ENCODE measurements around the gene PLCB1. TPM values are rescaled to one million over a fixed set of nuclear protein-coding genes. Genes with fewer than 3 reads are reported as not detected.
A peak's percentile ranks its signal among the peaks of the same experiment; 100 is the strongest.

The PLCB1 gene
- total RNA-seq, 1 donor, result 46.5 TPM

DNA sequence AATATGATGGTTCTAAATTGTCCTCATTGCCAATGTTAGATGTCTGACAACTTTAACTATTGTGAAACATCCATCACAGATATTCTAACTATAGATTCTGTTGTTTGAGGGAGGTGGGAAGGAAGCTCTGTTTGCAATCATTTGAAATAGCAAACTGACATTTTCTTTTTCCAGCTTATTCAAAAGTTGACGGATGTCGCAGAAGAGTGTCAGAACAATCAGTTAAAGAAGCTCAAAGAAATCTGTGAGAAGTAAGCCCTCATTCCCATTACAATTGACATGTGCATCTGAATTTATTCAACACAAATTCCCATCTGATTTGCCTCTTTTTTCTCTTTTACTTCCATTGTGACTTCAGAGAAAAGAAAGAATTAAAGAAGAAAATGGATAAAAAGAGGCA lies 656.2 kb downstream of the PLCB1 start:
- TF ChIP-seq, protein P1, sequence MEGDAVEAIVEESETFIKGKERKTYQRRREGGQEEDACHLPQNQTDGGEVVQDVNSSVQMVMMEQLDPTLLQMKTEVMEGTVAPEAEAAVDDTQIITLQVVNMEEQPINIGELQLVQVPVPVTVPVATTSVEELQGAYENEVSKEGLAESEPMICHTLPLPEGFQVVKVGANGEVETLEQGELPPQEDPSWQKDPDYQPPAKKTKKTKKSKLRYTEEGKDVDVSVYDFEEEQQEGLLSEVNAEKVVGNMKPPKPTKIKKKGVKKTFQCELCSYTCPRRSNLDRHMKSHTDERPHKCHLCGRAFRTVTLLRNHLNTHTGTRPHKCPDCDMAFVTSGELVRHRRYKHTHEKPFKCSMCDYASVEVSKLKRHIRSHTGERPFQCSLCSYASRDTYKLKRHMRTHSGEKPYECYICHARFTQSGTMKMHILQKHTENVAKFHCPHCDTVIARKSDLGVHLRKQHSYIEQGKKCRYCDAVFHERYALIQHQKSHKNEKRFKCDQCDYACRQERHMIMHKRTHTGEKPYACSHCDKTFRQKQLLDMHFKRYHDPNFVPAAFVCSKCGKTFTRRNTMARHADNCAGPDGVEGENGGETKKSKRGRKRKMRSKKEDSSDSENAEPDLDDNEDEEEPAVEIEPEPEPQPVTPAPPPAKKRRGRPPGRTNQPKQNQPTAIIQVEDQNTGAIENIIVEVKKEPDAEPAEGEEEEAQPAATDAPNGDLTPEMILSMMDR (IDR thresholded peaks at IDR 0.05; ENCODE audit: insufficient read depth, low read length), result no peak
- H3K4me3 ChIP-seq (ENCODE audit: low read depth, low read length), result no peak overlapping the region
- DNase-seq (ENCODE audit: low read depth), result no peak

DNA sequence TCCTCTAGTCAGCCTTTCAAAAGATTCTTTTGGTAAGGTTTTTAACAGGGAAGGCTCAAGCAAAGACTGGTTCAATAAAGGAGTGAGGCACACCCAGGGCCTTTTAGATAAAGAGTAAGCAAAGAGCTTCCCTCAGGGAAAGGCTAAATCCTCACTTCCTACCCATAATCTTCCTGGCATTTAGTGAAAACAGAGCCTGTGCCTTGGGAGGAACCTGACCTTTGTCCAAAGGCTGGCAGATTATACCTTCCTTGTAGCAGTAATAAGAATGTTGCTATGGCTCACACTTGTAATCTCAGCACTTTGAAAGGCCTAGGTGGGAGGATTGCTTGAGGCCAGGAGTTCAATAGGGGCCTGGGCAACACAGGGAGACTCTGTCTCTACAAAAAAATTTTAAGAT lies 656.8 kb downstream of the PLCB1 start:
- H3K4me3 ChIP-seq (ENCODE audit: low read depth, low read length), result no peak overlapping the region
- DNase-seq (ENCODE audit: low read depth), result no peak
- TF ChIP-seq, protein P1 (IDR thresholded peaks at IDR 0.05; ENCODE audit: insufficient read depth, low read length), result no peak

DNA sequence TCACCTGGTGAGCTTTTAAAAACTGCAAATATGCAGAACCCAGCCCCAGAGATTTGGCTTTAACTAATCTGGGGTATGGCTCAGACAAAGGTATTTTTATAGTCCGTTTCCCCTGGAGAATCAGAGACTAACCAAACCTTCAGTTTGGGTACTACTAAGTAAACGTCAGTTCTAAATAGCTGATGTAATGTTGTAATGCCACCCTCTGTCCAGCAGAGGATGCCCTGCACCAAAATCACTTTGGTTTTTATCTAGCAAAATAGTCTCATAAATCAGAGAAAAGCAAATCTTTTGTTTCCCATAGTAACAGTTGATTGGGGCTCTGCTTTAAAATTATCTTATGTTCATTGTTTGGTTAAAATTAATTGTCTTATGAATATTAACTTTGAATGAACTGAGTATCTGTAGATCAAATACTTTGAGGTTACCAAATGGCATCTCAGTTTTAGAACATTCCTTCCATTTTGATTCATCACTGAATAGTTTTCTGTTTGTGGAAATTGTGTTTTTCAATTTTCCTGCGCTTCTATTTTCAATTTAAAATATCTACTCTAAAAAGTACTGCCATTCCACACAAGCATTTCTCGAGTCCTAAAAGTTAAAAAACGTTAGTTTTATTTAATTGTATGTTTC lies 658.5 kb downstream of the PLCB1 start:
- peak; percentile 74 for DNase-seq (ENCODE audit: low read depth)
- H3K4me3 ChIP-seq (ENCODE audit: low read depth, low read length), result no peak overlapping the region
- TF ChIP-seq, protein P1 (IDR thresholded peaks at IDR 0.05; ENCODE audit: insufficient read depth, low read length), result peak; percentile 98

DNA sequence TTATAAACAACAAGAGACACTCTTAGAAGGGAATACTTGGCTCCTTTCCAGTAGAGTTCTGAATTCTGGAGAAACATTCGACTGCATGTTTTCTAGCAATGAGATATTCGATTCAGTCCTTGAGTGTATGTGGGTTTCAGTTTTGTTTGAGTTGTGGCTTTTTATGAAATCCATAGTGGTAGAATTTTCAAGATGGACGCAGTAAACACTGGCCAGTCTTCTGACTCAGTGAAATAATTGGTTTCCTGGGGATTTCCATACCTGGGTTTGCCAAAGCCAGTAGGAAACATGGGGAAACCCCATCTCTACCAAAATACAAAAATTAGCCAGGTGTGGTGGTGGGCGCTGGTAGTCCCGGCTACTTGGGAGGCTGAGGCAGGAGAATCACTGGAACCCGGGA lies 663.3 kb downstream of the PLCB1 start:
- no peak for DNase-seq (ENCODE audit: low read depth)
- no peak overlapping the region for H3K4me3 ChIP-seq (ENCODE audit: low read depth, low read length)
- TF ChIP-seq, protein P1 (IDR thresholded peaks at IDR 0.05; ENCODE audit: insufficient read depth, low read length), result no peak

DNA sequence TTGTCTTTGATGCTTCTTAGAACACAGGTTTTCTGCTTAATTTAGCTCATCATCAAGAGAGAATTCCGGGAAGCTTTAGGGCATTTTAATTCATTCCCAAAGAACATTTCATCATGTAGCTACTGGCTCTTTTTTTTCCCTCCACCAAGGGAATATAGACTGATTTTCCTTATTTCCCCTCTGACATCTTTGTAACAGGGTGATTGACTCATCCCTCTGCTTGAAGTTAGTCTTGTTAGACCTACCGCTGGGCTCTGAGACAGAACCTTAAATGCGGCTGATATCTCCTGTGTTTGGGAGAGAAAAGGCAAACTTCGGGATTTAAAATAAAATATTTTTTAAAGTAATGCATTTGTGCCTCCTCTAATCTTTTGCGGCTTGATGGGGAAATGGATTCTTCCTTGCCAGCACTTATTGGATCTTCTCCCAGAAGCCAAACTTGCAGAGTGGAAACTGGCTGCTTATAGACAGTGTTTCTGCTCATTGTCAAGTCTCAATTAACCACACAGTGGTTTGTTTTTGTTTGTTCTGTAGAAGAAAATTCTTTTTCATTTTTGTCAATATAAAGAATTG lies 664.1 kb downstream of the PLCB1 start:
- no peak overlapping the region for H3K4me3 ChIP-seq (ENCODE audit: low read depth, low read length)
- peak; percentile 91 for DNase-seq (ENCODE audit: low read depth)
- TF ChIP-seq, protein P1 (IDR thresholded peaks at IDR 0.05; ENCODE audit: insufficient read depth, low read length), result no peak

DNA sequence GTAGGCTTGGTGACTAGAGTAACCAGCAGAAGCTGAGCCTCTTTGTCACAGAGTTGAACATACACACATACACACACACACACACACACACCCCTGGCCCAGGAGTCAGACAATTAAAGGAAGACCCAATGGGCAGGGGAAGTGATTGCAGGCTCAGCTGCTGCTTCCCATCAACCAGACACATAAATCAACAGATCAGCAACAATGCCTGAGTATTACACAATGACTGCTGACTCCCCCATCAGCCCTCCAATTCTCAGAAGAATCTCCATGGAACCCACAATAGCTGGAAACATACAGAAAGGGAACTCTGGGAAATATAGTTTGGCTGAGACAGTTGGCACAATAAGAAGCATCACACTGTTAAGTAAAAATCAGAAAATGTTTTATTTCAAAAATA lies 666.4 kb downstream of the PLCB1 start:
- TF ChIP-seq, protein P1 (IDR thresholded peaks at IDR 0.05; ENCODE audit: insufficient read depth, low read length), result no peak
- H3K4me3 ChIP-seq (ENCODE audit: low read depth, low read length), result no peak overlapping the region
- DNase-seq (ENCODE audit: low read depth), result peak; percentile 96

DNA sequence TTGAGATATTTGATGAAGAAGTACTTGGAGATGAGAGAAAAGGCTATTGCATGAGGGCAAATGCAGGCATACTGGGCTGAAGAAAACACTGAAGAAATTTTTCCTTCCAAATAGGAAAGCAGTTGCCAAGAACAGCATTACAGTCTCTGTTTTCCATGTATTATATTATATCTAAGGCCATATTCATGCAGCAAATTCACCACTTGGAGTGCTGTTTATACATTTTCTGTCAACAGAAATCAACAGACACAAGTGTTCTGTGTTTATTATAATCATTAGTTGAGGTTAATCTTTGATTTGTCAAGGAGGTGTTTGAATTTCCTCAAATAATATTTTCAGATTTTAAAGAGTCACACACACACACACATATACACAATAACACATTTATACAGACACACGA lies 668.0 kb downstream of the PLCB1 start:
- TF ChIP-seq, protein P1 (IDR thresholded peaks at IDR 0.05; ENCODE audit: insufficient read depth, low read length), result no peak
- DNase-seq (ENCODE audit: low read depth), result no peak
- no peak overlapping the region for H3K4me3 ChIP-seq (ENCODE audit: low read depth, low read length)
